GM23338 (cell line): ENCODE measurements around the gene CNNM2. TPM values are rescaled to one million over a fixed set of nuclear protein-coding genes. Genes with fewer than 3 reads are reported as not detected.
A peak's percentile ranks its signal among the peaks of the same experiment; 100 is the strongest.

Source experiments
- ATAC-seq: fragments of 200-7000 bp; cut with Tn5 transposase; 3 replicates; pipeline ENCODE4 v1.9.1; 2020
- DNase-seq: peaks from one replicate; pipeline ENCODE4 v3.0.0-alpha.2; 2015; ENCODE audit warnings: low spot score
- H2AFZ ChIP-seq: fragments of 200-600 bp; sonication (generic); 2 replicates; pipeline ENCODE4 v1.8.0; 2016; ENCODE audit warnings: antibody characterized with exemption, mild to moderate bottlenecking, moderate library complexity
- H3F3A ChIP-seq: fragments of 200-600 bp; sonication (generic); replicated peaks from 2 replicates; pipeline ENCODE4 v1.8.0; 2017; ENCODE audit warnings: antibody characterized with exemption, mixed run types, low read depth
- H3K27ac ChIP-seq: fragments of 200-600 bp; sonication (generic); 2 replicates; pipeline ENCODE4 v1.6.1; 2016; ENCODE audit warnings: low read depth
- H3K27me3 ChIP-seq: fragments of 200-600 bp; sonication (generic); 2 replicates; pipeline ENCODE4 v1.8.0; 2016; ENCODE audit warnings: mild to moderate bottlenecking, mixed run types, moderate library complexity; ENCODE audit not compliant: insufficient read depth
- H3K36me3 ChIP-seq: fragments of 200-600 bp; sonication (generic); 2 replicates; pipeline ENCODE4 v1.8.0; 2016; ENCODE audit warnings: mild to moderate bottlenecking; ENCODE audit not compliant: insufficient read depth
- H3K4me1 ChIP-seq: fragments of 200-600 bp; sonication (generic); 2 replicates; pipeline ENCODE4 v1.8.0; 2016; ENCODE audit warnings: mild to moderate bottlenecking, moderate library complexity; ENCODE audit not compliant: insufficient read depth
- H3K4me2 ChIP-seq: fragments of 200-600 bp; sonication (generic); 2 replicates; pipeline ENCODE4 v1.7.1; 2017; ENCODE audit warnings: mixed run types
- H3K4me3 ChIP-seq: fragments of 200-600 bp; sonication (generic); 2 replicates; pipeline ENCODE4 v1.6.1; 2016; ENCODE audit warnings: mixed run types
- H3K79me2 ChIP-seq: fragments of 200-600 bp; sonication (generic); replicated peaks from 2 replicates; pipeline ENCODE4 v1.8.0; 2017; ENCODE audit warnings: mild to moderate bottlenecking; ENCODE audit not compliant: insufficient read depth
- H3K9me2 ChIP-seq: fragments of 200-600 bp; sonication (generic); 2 replicates; pipeline ENCODE4 v1.8.0; 2017; ENCODE audit not compliant: insufficient read depth
- H4K20me1 ChIP-seq: fragments of 200-600 bp; sonication (generic); replicated peaks from 2 replicates; pipeline ENCODE4 v1.8.0; 2017; ENCODE audit warnings: mild to moderate bottlenecking; ENCODE audit not compliant: insufficient read depth
- H3K27ac Mint-ChIP-seq: 2 replicates; pipeline ENCODE4 v1.8.0; 2020; ENCODE audit warnings: inconsistent platforms, mild to moderate bottlenecking, moderate library complexity, mixed read lengths
- H3K27me3 Mint-ChIP-seq: 3 replicates; pipeline ENCODE4 v1.8.0; 2022; ENCODE audit warnings: low read depth, mild to moderate bottlenecking, moderate library complexity, mixed read lengths, inconsistent platforms; ENCODE audit not compliant: insufficient read depth, poor library complexity
- H3K36me3 Mint-ChIP-seq: 3 replicates; pipeline ENCODE4 v1.8.0; 2021; ENCODE audit warnings: low read depth, mild to moderate bottlenecking, inconsistent platforms, moderate library complexity, mixed read lengths
- H3K4me1 Mint-ChIP-seq: 3 replicates; pipeline ENCODE4 v1.8.0; 2020; ENCODE audit warnings: mild to moderate bottlenecking, inconsistent platforms, mixed read lengths
- H3K4me3 Mint-ChIP-seq: 3 replicates; pipeline ENCODE4 v1.8.0; 2021; ENCODE audit warnings: moderate library complexity, mild to moderate bottlenecking, inconsistent platforms, mixed read lengths
- H3K9me3 Mint-ChIP-seq: 3 replicates; pipeline ENCODE4 v1.8.0; 2020; ENCODE audit warnings: moderate library complexity, mild to moderate bottlenecking, inconsistent platforms, mixed read lengths
- EZH2phosphoT487 ChIP-seq: fragments of 200-600 bp; sonication (generic); IDR thresholded peaks from one replicate; pipeline ENCODE4 v1.8.1; 2018; ENCODE audit warnings: antibody characterized with exemption; ENCODE audit not compliant: unreplicated experiment
- polyA plus RNA-seq: library from polyadenylated mRNA; unstranded; fragments of >200 nt; fragmentation: Nextera tagmentation; extraction: Ambion mirVana; gene quantifications from 2 replicates; pipeline ENCODE4 v1.2.1, GENCODE V29; 2016
- total RNA-seq: library from RNA; depleted of rRNA; stranded (reverse); fragments of >200 nt; shearing (Covaris generic); gene quantifications from 2 replicates; pipeline ENCODE4 v1.2.3, GENCODE V29; 2014
- TF ChIP-seq, protein P1 (sequence below), 2 experiments: fragments of 200-600 bp in 1 of 2; sonication (generic) in 1 of 2; conservative IDR thresholded peaks; 2 replicates each; pipeline versions ENCODE4 v1.5.1 to v1.6.1; 2016 to 2017; ENCODE audit warnings: antibody characterized with exemption in 2 of 2, low read depth in 2 of 2, mild to moderate bottlenecking in 2 of 2, moderate library complexity in 1 of 2
- TF ChIP-seq, protein P2 (sequence below): IDR thresholded peaks from 2 replicates; pipeline ENCODE4 v1.6.1; 2016; ENCODE audit warnings: antibody characterized with exemption

CNNM2 gene
- total and polyA plus RNA-seq, 2 experiments from 2014 or later = 4.5 to 31.3 TPM

DNA sequence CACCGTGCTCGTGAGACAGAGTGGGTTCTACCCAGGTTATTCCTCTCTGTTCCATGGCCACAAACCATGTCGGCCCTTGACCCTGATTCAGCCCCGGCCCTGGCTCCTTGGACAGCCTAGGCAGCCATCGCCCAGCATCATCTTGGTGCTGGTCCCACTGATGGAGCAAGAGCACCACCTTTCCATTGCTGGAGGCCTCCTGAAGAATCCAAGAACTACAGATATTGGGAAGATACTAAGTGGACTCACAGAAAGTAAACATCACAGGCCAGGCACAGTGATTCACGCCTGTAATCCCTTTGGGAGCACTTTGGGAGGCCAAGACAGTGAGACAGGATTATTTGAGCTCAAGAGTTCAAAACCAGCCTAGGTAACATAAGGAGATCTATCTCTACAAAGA, 149.9 kb downstream of the CNNM2 start:
- Histone ChIP-seq H4K20me1 (peaks cover 4% of the 10 kb centered on the region; the same call in 1 of the 2 replicates), H3K9me2 (no peaks in the 10 kb centered on the region), H3K27ac (no peak overlapping the region), H3K4me2 (no peak overlapping the region), H3K27me3 (no peaks in the 10 kb centered on the region), H3K79me2 (no peaks in the 10 kb centered on the region), H3K4me1 (peaks cover 8% of the 10 kb centered on the region), H3F3A (no peaks in the 10 kb centered on the region), H3K4me3 (no peak overlapping the region), H2AFZ (no peak overlapping the region), H3K36me3 (no peaks in the 10 kb centered on the region)
- peaks cover 5% of the 10 kb centered on the region for H3K4me1 Mint-ChIP-seq
- TF ChIP-seq, protein P1, sequence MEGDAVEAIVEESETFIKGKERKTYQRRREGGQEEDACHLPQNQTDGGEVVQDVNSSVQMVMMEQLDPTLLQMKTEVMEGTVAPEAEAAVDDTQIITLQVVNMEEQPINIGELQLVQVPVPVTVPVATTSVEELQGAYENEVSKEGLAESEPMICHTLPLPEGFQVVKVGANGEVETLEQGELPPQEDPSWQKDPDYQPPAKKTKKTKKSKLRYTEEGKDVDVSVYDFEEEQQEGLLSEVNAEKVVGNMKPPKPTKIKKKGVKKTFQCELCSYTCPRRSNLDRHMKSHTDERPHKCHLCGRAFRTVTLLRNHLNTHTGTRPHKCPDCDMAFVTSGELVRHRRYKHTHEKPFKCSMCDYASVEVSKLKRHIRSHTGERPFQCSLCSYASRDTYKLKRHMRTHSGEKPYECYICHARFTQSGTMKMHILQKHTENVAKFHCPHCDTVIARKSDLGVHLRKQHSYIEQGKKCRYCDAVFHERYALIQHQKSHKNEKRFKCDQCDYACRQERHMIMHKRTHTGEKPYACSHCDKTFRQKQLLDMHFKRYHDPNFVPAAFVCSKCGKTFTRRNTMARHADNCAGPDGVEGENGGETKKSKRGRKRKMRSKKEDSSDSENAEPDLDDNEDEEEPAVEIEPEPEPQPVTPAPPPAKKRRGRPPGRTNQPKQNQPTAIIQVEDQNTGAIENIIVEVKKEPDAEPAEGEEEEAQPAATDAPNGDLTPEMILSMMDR (conservative IDR thresholded peaks at IDR 0.05; ENCODE audit: low read depth in 2 of 2) = peak in 1 of 2 experiments; percentile 16; a peak in 1 of 4 replicates
- TF ChIP-seq EZH2phosphoT487 = no peak
- no peaks in the 10 kb centered on the region for H3K9me3 Mint-ChIP-seq
- H3K27ac Mint-ChIP-seq = no peak overlapping the region
- no peak for DNase-seq
- H3K4me3 Mint-ChIP-seq = no peak overlapping the region
- no peaks in the 10 kb centered on the region for H3K27me3 Mint-ChIP-seq
- no peaks in the 10 kb centered on the region for H3K36me3 Mint-ChIP-seq
- no peak for ATAC-seq

DNA sequence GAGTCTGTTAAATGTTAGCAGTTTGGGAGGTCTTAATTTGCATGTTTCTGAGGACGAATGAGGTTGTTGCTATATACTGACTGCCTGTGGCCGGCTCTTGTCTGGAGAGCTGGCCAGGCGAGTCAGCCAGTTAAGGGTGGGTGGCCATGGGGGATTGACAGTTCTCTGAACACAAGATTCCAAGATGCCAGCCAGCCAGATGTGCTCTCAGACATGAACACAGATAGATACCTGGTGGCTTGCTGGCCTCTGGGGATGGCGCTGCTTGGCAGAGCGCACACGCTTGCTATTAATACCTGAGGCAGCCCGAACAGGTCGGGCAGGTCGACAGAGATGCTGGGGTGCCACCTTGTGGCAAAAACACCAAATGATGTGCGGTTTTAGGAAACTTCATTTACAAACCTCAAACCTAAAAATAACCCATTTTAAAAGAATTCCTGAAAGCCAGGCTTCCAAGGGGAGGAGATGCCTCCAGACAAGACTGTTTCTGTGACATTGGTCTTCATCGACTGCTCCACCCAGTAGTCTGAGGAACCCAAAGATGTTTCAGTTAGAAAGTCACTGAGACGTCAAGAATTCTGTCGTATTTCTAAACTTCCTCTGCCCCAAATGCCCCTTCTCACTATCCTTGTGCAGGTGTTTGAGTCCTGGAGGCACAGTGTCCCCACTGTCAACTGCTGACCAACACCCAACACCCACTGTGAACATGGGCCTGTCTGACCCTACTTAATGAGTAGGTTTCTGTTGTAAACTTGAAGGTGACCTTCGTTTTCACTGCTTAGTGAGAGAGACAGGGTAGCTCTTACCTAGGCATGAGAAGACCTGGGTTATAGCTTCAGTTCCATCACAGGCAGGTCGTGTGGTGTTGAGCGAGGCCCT, 151.6 kb downstream of the CNNM2 start:
- Histone ChIP-seq H3K27ac (no peak overlapping the region), H3K4me2 (no peak overlapping the region), H3K79me2 (no peaks in the 10 kb centered on the region), H3K4me3 (no peak overlapping the region), H3K4me1 (0 out of 2 replicates have a peak, but pooled peaks cover 5% of the 10 kb centered on the region), H4K20me1 (peaks cover 4% of the 10 kb centered on the region; the same call in 1 of the 2 replicates), H3K27me3 (no peaks in the 10 kb centered on the region), H3K36me3 (no peaks in the 10 kb centered on the region), H3F3A (no peaks in the 10 kb centered on the region), H2AFZ (no peak overlapping the region), H3K9me2 (no peaks in the 10 kb centered on the region)
- H3K4me3 Mint-ChIP-seq = no peak overlapping the region
- H3K27me3 Mint-ChIP-seq = peaks cover 2% of the 10 kb centered on the region
- peak; percentile 88 for DNase-seq
- TF ChIP-seq, protein P2, sequence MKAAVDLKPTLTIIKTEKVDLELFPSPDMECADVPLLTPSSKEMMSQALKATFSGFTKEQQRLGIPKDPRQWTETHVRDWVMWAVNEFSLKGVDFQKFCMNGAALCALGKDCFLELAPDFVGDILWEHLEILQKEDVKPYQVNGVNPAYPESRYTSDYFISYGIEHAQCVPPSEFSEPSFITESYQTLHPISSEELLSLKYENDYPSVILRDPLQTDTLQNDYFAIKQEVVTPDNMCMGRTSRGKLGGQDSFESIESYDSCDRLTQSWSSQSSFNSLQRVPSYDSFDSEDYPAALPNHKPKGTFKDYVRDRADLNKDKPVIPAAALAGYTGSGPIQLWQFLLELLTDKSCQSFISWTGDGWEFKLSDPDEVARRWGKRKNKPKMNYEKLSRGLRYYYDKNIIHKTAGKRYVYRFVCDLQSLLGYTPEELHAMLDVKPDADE = no peak
- TF ChIP-seq, protein P1 (conservative IDR thresholded peaks at IDR 0.05; ENCODE audit: low read depth in 2 of 2) = peak; percentile 88 to 95
- H3K9me3 Mint-ChIP-seq = no peaks in the 10 kb centered on the region
- H3K27ac Mint-ChIP-seq = no peak overlapping the region
- no peaks in the 10 kb centered on the region for H3K4me1 Mint-ChIP-seq
- H3K36me3 Mint-ChIP-seq = no peaks in the 10 kb centered on the region
- ATAC-seq = peak; percentile 95
